Esophagus muscularis mucosa (tissue), 4 donors: Measurements from ENCODE around the gene SLC6A16. TPM values are rescaled to one million over a fixed set of nuclear protein-coding genes. Genes with fewer than 3 reads are reported as not detected.

ENCODE experiments used
- DNase-seq: peaks from one replicate; pipeline ENCODE4 v3.0.0-alpha.2; 2017; ENCODE audit errors: extremely low spot score
- H3K27ac ChIP-seq, 4 donors: fragments of 200-600 bp; sonication (generic); replicated peaks in 1 of 4; 1 replicate in 3 of 4; 2 replicates in 1 of 4; pipeline ENCODE4 v1.5.1; 2016 to 2019; ENCODE audit warnings: mild to moderate bottlenecking in 1 of 4
- H3K27me3 ChIP-seq, 4 donors: fragments of 200-600 bp; sonication (generic); one replicate each; pipeline versions ENCODE4 v1.5.1 to v1.6.0; 2016 to 2019
- H3K36me3 ChIP-seq, 4 donors: fragments of 200-600 bp; sonication (generic); one replicate each; pipeline ENCODE4 v1.5.1; 2016 to 2019
- H3K4me1 ChIP-seq, 4 donors: fragments of 200-600 bp; sonication (generic); one replicate each; pipeline ENCODE4 v1.5.1; 2016 to 2019
- H3K4me3 ChIP-seq, 4 donors: fragments of 200-600 bp; sonication (generic); 1 replicate in 2 of 4; 2 replicates in 2 of 4; pipeline ENCODE4 v1.5.1; 2016 to 2019; ENCODE audit warnings: mild to moderate bottlenecking in 4 of 4, moderate library complexity in 1 of 4
- H3K9me3 ChIP-seq, 4 donors: fragments of 200-600 bp; sonication (generic); 1 replicate in 3 of 4; 2 replicates in 1 of 4; pipeline ENCODE4 v1.5.1; 2016 to 2019
- CTCF ChIP-seq, 3 experiments: fragments of 200-600 bp in 2 of 3; fragments of 450-650 bp in 1 of 3; sonication (generic) in 2 of 3; IDR thresholded peaks; one replicate each; pipeline ENCODE4 v1.5.1; 2017 to 2019; ENCODE audit warnings: antibody characterized with exemption in 3 of 3, mild to moderate bottlenecking in 2 of 3, moderate library complexity in 1 of 3
- EP300 ChIP-seq: sonication (generic); formaldehyde crosslinking; IDR thresholded peaks from one replicate; pipeline ENCODE4 v1.6.1; 2017; ENCODE audit warnings: antibody characterized with exemption
- POLR2A ChIP-seq: fragments of 450-650 bp; IDR thresholded peaks from one replicate; pipeline ENCODE4 v1.6.1; 2017; ENCODE audit warnings: antibody characterized with exemption, moderate library complexity, mild to moderate bottlenecking, low read depth
- POLR2AphosphoS5 ChIP-seq, 2 donors: sonication (generic); formaldehyde crosslinking; IDR thresholded peaks; one replicate each; pipeline ENCODE4 v1.6.1; 2017; ENCODE audit warnings: antibody characterized with exemption in 2 of 2
- WGBS: methylation state at CpG from one replicate; pipeline ENCODE4 v1.1.5; 2018; 5-methylcytosine and 5-hydroxymethylcytosine counted together
- intact Hi-C: fragments of 100-400 bp; cut with DNase I; formaldehyde crosslinking; loops from one replicate; pipeline ENCODE4 v1.15.1; 2023
- total RNA-seq, 4 donors: library from RNA; depleted of rRNA; stranded (reverse); fragments of >200 nt; gene quantifications; one replicate each; pipeline versions ENCODE4 v1.1.0 to v1.2.1, GENCODE V29; 2016

Gene SLC6A16
- total RNA-seq, 4 donors from 2014 or later, result 0.83 to 4.1 (median 2.5) TPM

DNA sequence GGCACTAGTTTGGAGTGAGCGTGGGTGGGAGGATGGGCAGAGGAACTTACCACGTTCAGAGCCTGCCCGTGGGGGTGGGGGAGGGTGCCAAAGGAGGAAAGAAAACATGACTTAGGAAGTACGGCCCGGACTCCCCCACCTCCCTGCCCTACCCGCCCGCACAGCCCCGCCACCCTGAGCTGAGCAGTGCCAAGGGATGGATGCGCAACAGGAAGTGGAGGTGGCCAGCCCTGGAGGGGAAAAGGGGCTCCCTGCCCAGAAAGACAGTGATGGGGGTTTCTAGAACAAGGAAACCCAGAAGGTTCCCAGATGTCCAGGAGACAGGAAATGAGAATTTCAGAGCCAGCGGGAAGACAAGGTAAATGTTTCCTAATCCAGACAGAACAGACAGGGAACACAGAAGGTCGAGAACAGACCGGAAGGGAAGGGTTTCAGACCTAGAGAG lies 30.9 kb upstream of the SLC6A16 start:
- no peak overlapping the region for H3K4me3 ChIP-seq
- peak overlapping the region; percentile 42 to 76 (median 61) for H3K27ac ChIP-seq
- intact Hi-C loops, result no loop called here
- H3K36me3 ChIP-seq, result peaks cover 42 to 86% (median 78%) of the 10 kb centered on the region in 4 donors
- H3K27me3 ChIP-seq, result no peaks in the 10 kb centered on the region
- peaks cover 14 to 51% (median 43%) of the 10 kb centered on the region in 4 donors for H3K4me1 ChIP-seq
- no peak for TF ChIP-seq POLR2A
- no peak for TF ChIP-seq POLR2AphosphoS5 (IDR thresholded peaks at IDR 0.05)
- no peak for TF ChIP-seq CTCF (IDR thresholded peaks at IDR 0.05)
- TF ChIP-seq EP300, result no peak
- DNase-seq, result no peak
- no peaks in the 10 kb centered on the region for H3K9me3 ChIP-seq
- WGBS, result 52% methylated on average over 11 of the region's 12 CpGs

DNA sequence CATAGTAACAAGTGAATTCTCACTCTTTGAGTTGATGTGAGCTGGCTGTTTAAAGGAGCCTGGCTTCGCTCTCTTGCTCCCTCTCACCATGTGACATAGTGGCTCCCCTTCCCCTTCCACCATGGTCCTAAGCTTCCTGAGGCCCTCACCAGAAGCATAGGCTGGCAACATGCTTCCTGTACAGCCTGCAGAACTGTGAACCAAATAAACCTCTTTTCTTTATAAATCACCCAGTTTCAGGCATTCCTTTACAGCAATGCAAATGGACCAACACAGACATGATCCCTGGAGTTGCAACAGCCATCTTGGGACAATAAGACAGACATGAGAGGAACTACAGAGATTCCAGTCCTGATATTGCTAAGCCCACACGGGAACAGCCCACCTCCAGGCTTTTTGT lies 24.6 kb upstream of the SLC6A16 start:
- WGBS, result 95% methylated on average over 2 of the region's 2 CpGs
- no peak overlapping the region for H3K4me3 ChIP-seq

DNA sequence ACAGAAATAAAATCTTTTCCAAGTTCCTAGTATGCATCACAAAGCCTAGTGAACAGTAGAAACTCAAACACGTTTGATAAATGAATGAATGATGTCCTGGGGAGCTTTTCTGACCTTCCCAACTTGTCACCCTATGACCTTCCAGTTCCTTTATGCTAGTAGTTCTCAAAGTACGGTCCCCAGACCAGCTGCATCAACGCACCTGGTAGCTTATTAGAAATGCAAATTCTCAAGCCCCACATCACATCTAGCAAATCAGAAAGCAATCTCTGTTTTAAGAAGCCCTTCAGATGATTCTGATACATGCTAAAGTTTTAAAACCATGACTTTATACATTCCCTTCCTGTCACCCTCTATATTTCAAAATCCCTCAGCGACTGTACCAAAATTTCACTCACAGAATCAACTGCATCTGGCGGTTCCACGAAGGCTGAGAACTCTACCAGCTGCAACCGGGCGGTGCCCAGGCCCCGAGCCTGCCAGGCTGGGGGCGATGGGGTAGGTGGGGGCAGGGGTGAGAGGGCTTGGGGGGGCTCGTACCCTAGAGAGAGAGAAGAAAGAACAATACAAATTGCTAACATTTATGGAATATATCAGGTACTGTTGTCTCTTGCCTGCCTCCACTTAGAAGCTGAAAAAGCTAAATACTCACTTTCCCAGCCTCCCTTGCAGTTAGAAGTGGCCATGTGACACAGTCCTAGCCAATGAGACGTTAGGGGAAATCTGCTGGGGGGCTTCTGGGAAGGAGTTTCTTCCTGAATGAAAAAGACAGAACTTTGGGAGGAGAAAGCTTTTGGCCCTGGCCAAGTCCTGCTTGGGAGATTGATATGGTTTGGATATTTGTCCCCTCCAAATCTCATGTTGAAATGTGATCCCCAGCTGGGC lies 23.6 kb upstream of the SLC6A16 start:
- WGBS, result 90% methylated on average over 12 of the region's 12 CpGs
- no peak for TF ChIP-seq CTCF (IDR thresholded peaks at IDR 0.05)
- no peak for TF ChIP-seq EP300
- TF ChIP-seq POLR2AphosphoS5 (IDR thresholded peaks at IDR 0.05), result no peak
- no peak for TF ChIP-seq POLR2A
- H3K9me3 ChIP-seq, result no peaks in the 10 kb centered on the region
- H3K27me3 ChIP-seq, result no peaks in the 10 kb centered on the region
- no peak overlapping the region for H3K27ac ChIP-seq
- H3K4me1 ChIP-seq, result no peaks in the 10 kb centered on the region
- H3K4me3 ChIP-seq, result no peak overlapping the region
- DNase-seq, result no peak
- H3K36me3 ChIP-seq, result peaks cover 75 to 100% (median 97%) of the 10 kb centered on the region in 4 donors
- intact Hi-C loops, result no loop called here

More for the DNA sequence above, 24.6 kb upstream of the SLC6A16 start:
- no peak overlapping the region for H3K27ac ChIP-seq
- peaks cover 74 to 100% (median 95%) of the 10 kb centered on the region in 4 donors for H3K36me3 ChIP-seq
- H3K27me3 ChIP-seq, result no peaks in the 10 kb centered on the region
- H3K9me3 ChIP-seq, result no peaks in the 10 kb centered on the region
- intact Hi-C loops, result no loop called here
- H3K4me1 ChIP-seq, result no peaks in the 10 kb centered on the region
- no peak for TF ChIP-seq CTCF (IDR thresholded peaks at IDR 0.05)
- no peak for TF ChIP-seq POLR2A
- TF ChIP-seq EP300, result no peak
- TF ChIP-seq POLR2AphosphoS5 (IDR thresholded peaks at IDR 0.05), result no peak
- DNase-seq, result no peak

DNA sequence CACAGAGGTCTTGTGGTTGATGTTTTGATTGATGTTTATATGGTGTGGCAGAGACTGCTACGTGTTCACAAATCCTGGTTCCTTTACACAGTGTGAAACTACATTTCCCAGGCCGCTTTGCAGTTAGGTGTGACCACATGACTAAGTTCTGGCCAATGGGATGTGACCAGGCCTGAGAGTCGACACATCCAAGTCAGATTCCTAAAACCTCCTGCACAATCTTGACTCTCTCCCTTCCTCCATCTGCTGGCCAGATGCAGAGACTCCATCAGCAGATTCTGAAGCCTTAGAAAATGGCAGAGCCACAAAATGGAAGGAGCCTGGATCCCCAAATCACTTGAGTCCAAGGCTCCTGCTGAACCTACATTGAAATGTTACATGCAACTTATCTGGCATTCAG lies 22.8 kb upstream of the SLC6A16 start:
- Histone ChIP-seq H3K36me3 (peaks cover 80 to 100% (median 98%) of the 10 kb centered on the region in 4 donors), H3K4me3 (no peak overlapping the region), H3K4me1 (no peaks in the 10 kb centered on the region), H3K9me3 (no peaks in the 10 kb centered on the region), H3K27ac (no peak overlapping the region), H3K27me3 (no peaks in the 10 kb centered on the region)
- TF ChIP-seq EP300 (no peak), CTCF (IDR thresholded peaks at IDR 0.05) (peak in 1 of 3 experiments; percentile 13)
- intact Hi-C loops, result no loop called here
- DNase-seq, result no peak
- WGBS, result 67% methylated on average over 3 of the region's 3 CpGs
